Measurements from ENCODE around the gene CFAP53.
A peak's percentile ranks its signal among the peaks of the same experiment; 100 is the strongest.

CFAP53 gene, protein sequence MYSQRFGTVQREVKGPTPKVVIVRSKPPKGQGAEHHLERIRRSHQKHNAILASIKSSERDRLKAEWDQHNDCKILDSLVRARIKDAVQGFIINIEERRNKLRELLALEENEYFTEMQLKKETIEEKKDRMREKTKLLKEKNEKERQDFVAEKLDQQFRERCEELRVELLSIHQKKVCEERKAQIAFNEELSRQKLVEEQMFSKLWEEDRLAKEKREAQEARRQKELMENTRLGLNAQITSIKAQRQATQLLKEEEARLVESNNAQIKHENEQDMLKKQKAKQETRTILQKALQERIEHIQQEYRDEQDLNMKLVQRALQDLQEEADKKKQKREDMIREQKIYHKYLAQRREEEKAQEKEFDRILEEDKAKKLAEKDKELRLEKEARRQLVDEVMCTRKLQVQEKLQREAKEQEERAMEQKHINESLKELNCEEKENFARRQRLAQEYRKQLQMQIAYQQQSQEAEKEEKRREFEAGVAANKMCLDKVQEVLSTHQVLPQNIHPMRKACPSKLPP

DNA sequence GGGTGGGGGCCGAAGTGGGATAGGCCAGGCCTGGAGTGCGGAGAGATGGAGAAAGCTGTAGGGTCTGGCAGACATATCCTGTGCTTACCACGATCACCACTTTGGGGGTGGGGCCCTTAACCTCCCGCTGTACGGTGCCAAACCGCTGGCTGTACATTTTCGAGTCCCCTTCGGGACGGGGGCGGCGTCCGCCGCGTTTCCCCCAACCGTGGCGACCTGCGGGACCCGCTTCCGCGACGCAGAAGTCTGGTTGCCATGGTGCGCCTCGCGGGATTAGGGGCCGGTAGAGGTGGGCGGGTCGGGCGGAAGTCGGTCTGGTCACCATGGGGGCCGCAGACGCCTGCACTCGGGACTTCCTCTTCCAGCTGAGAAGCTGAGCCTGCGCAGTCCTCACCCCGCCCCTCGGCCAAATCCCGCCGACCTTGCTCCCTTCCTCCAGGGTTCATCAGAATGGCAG is at the start of gene CFAP53:
CFAP53 (minus strand) TSS at position 248 of the 457 bp plus-strand sequence; CDS start at position 157, 91 bp downstream.
- DNase-seq (ENCODE audit: low spot score), result peak; percentile 93
- TF ChIP-seq, protein P1, sequence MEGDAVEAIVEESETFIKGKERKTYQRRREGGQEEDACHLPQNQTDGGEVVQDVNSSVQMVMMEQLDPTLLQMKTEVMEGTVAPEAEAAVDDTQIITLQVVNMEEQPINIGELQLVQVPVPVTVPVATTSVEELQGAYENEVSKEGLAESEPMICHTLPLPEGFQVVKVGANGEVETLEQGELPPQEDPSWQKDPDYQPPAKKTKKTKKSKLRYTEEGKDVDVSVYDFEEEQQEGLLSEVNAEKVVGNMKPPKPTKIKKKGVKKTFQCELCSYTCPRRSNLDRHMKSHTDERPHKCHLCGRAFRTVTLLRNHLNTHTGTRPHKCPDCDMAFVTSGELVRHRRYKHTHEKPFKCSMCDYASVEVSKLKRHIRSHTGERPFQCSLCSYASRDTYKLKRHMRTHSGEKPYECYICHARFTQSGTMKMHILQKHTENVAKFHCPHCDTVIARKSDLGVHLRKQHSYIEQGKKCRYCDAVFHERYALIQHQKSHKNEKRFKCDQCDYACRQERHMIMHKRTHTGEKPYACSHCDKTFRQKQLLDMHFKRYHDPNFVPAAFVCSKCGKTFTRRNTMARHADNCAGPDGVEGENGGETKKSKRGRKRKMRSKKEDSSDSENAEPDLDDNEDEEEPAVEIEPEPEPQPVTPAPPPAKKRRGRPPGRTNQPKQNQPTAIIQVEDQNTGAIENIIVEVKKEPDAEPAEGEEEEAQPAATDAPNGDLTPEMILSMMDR (IDR thresholded peaks at IDR 0.05; ENCODE audit: extremely low read depth, missing control alignments), result no peak

DNA sequence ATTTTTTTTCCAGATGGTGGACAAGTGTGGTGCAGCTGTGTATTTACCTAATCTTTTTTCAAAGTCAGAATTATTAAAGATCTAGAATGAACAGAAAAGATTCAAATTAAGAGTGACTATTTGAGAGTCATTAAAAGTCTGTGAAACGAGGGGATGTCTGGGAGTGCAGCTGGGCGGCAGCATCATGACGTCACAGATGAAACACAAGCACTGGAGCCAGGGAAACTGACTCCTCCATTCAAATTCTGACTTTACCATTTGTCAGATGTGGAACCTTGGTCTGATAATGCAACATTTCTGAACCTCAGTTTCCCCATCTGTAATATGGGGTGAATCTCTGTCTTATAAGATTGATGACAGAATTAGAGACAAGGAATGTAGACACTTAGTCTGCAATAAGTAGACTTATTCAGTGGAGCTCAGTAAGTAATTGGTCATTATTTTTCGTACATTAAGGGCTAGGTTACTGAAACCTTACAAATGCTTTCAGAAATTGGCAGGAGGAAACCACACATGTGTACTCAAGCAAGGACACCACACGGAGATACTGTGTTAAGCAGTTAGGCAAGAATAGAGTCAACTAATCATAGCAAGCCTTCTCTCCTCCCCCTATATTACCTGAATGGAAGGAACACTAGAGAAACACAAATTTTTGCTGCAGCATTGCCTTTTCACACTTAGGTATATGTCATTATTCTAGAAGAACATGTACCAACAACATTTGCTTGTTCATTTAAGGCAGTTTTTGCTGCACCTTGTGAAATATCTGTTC is 49.0 kb upstream of the CFAP53 start:
- DNase-seq (ENCODE audit: low spot score), result peak; percentile 61
- TF ChIP-seq, protein P1 (IDR thresholded peaks at IDR 0.05; ENCODE audit: extremely low read depth, missing control alignments), result no peak

DNA sequence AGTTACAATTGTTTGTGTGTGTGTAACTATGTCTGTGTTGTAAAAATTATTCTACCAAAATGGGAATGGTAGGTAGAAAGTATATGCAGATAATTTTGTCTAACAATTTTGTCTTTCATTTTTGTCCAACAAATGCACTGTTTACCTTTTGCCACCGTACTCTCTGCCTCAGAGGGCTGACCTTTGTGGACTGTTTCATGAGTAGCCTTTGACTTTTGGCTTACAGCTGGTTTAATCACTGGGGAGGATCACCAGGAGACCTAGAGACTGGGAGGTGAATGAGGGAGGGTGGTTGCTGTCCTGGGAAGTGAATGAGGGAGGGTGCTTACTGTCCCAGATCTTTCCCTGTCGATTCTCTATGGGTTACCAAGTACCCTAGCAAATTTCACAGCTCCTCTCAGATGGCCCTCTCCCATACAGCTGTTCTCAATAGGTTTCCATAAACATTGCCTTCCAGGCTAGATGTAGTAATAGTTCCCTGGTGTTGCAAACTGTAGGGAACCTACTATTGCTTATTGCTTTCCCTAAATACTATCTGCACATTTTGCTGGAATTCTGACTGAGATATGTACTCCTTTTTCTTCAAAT is 47.7 kb upstream of the CFAP53 start:
- TF ChIP-seq, protein P1 (IDR thresholded peaks at IDR 0.05; ENCODE audit: extremely low read depth, missing control alignments), result no peak
- DNase-seq (ENCODE audit: low spot score), result no peak

DNA sequence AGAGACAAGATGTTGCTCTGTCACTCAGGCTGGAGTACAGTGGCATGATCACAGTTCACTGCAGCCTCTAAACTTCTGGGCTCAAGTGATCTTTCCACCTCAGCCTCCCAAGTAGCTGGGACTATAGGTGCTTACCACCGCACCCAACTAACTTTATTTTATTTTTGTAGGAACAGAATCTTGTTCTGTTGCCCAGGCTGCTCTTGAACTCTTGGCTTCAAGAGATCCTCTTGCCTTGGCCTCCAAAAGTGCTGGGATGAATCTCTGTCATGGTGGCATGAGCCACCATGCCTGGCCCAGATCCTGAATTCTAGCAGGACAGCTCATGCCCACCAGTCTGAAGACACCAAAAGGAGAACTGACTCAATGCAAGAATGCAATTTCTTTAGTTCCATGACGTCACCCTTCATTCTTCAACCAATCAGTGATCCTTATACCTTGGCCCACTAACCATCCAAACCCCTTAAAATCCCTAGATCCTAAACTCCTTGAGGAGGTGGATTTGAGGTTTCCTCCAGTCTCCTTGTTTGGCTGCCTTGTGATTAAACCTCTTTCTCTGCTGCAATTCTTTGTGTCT is 46.8 kb upstream of the CFAP53 start:
- TF ChIP-seq, protein P1 (IDR thresholded peaks at IDR 0.05; ENCODE audit: extremely low read depth, missing control alignments), result no peak
- no peak for DNase-seq (ENCODE audit: low spot score)

DNA sequence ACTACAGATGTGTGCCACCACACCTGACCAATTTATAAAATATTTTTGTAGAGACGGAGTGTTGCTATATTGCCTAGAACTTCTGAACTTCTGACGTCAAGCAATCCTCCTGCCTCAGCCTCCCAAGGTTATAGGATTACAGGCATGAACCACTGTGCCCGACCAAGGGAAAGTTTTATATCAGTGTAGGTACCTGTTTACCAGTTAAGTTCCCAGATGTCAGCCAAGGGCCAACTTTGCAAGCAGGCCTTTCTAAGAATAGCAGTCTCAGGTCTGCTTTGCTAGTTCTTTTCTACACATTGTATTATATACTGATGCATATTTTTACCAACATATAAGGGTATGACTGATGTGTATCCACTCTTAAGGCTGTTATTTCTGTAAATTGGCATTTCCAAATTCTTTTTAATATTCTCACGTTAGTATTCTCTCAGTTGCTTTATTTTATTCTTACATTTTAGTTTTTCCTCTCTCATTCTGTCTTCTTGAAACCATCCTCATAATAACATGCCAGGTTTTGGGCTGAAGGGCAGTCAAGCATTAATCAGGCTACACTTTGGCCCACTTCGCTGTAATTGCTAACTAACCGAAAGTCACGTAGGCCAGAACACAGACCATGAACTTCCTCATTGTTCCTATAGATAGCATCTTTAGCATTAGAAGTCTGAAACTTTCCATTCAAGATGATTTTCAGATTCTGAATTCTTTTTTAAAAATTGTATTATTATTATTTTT is 46.2 kb upstream of the CFAP53 start:
- no peak for DNase-seq (ENCODE audit: low spot score)
- TF ChIP-seq, protein P1 (IDR thresholded peaks at IDR 0.05; ENCODE audit: extremely low read depth, missing control alignments), result no peak

DNA sequence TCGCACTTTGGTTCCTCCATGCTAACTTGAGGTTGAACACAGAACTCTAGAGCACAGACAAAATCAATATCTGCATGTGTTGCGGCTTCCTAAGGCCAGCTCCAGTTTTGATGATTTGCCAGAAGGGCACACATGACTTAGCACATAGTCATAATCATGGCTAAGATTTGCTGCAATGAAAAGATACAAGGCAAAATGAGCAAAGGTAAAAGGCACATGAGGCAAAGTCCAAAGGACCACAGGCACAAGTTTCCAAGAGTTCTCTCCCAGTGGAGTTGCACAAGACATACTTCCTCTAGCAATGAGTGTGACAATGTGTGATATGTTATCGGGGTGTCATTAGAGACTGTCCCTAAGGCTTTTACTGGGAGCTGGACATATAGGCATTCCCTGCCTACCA is 45.4 kb upstream of the CFAP53 start:
- TF ChIP-seq, protein P1 (IDR thresholded peaks at IDR 0.05; ENCODE audit: extremely low read depth, missing control alignments), result no peak
- DNase-seq (ENCODE audit: low spot score), result no peak

Data from GM20000 (cell line).